ENCODE measurements around the gene DENND4B. TPM values are rescaled to one million over a fixed set of nuclear protein-coding genes. Genes with fewer than 3 reads are reported as not detected.

Gene DENND4B
- total RNA-seq, 2 donors from 2014 or later: 26.9 to 45.6 TPM

- Histone ChIP-seq H3K27ac (no peak overlapping the region), H3K27me3 (no peaks in the 10 kb centered on the region), H3K4me3 (no peak overlapping the region), H3K36me3 (no peaks in the 10 kb centered on the region), H3K9me3 (no peaks in the 10 kb centered on the region), H3K9ac (ENCODE audit: low read depth in 2 of 2, low read length in 2 of 2) (no peak overlapping the region), H3K4me1 (peaks cover 9% of the 10 kb centered on the region)
- no peak for TF ChIP-seq CTCF (IDR thresholded peaks at IDR 0.05)
- no peak for DNase-seq
- intact Hi-C loops (cut with DNase I): no loop called here
These were observed 3.6 kb downstream of the DENND4B start for GRCh38 chr1:153942766-153943549.

- no peak for DNase-seq
- H3K27me3 ChIP-seq: no peaks in the 10 kb centered on the region
- no peaks in the 10 kb centered on the region for H3K9me3 ChIP-seq
- no peaks in the 10 kb centered on the region for H3K36me3 ChIP-seq
- no peak for TF ChIP-seq CTCF (IDR thresholded peaks at IDR 0.05)
- no peak overlapping the region for H3K27ac ChIP-seq
- intact Hi-C loops (cut with DNase I): no loop called here
- no peak overlapping the region for H3K4me3 ChIP-seq
- peaks cover 9% of the 10 kb centered on the region for H3K4me1 ChIP-seq
- H3K9ac ChIP-seq (ENCODE audit: low read depth in 2 of 2, low read length in 2 of 2): no peak overlapping the region
These were observed 4.4 kb downstream of the DENND4B start for GRCh38 chr1:153941826-153942725.

DNA sequence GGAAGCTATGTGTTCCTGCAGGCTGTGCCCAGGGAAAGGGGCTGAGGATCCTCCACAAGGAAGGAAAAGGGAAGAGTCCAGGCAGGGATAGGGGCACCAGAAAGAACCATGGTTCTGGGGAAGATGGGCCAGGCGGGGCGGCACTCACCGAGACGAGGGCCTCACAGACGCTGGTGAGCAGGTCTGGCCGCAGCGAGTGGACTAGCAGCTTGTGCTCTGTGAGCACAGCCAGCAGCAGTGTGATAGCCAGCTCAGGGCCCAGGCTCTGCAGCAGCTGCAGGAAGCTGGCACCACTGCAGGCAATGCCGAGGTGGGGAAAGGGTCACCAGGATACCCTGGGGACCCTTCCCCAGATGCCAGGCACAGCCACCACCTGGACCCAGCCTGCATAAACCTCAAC lies 5.8 kb downstream of the DENND4B start:
- Histone ChIP-seq H3K9me3 (no peaks in the 10 kb centered on the region), H3K4me3 (no peak overlapping the region), H3K4me1 (peaks cover 4% of the 10 kb centered on the region), H3K9ac (ENCODE audit: low read depth in 2 of 2, low read length in 2 of 2) (no peak overlapping the region), H3K27me3 (no peaks in the 10 kb centered on the region), H3K27ac (no peak overlapping the region), H3K36me3 (peaks cover 8% of the 10 kb centered on the region)
- no peak for TF ChIP-seq CTCF (IDR thresholded peaks at IDR 0.05)
- DNase-seq: no peak
- intact Hi-C loops (cut with DNase I): no loop called here

GRCh38 chr1:153939476-153939875 lies 7.0 kb downstream of the DENND4B start:
- Histone ChIP-seq H3K36me3 (peaks cover 14% of the 10 kb centered on the region), H3K27me3 (no peaks in the 10 kb centered on the region), H3K9ac (ENCODE audit: low read depth in 2 of 2, low read length in 2 of 2) (no peak overlapping the region), H3K9me3 (no peaks in the 10 kb centered on the region), H3K27ac (no peak overlapping the region), H3K4me3 (no peak overlapping the region), H3K4me1 (no peaks in the 10 kb centered on the region)
- DNase-seq: no peak
- intact Hi-C loops (cut with DNase I): no loop called here
- TF ChIP-seq CTCF (IDR thresholded peaks at IDR 0.05): no peak

DNA sequence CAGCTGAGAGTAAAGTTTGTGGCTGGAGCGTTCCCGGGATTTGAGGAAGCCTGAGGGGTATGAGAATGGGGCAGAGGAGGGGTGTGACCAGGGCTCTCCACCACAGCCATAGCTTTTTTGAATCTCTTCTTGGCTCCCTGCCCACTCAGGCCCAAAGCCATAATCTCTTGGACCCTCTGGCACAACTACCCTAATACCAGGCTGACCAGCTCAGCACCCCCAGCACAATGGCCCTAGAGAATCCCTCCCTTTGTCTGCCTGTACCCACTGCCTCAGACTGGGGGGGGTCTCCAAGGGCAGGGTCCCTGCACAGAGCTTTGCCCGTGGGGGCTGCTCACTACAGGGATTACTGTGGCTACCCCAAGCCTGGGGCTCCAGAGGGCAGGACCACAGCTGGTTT lies 7.5 kb downstream of the DENND4B start:
- peaks cover 14% of the 10 kb centered on the region for H3K36me3 ChIP-seq
- no peak for TF ChIP-seq CTCF (IDR thresholded peaks at IDR 0.05)
- no peaks in the 10 kb centered on the region for H3K4me1 ChIP-seq
- H3K27ac ChIP-seq: no peak overlapping the region
- no peaks in the 10 kb centered on the region for H3K9me3 ChIP-seq
- H3K27me3 ChIP-seq: no peaks in the 10 kb centered on the region
- H3K4me3 ChIP-seq: no peak overlapping the region
- DNase-seq: no peak
- H3K9ac ChIP-seq (ENCODE audit: low read depth in 2 of 2, low read length in 2 of 2): no peak overlapping the region
- intact Hi-C loops (cut with DNase I): no loop called here
